WTC11 (cell line): ENCODE measurements around the gene MGAT4A. TPM values are rescaled to one million over a fixed set of nuclear protein-coding genes. Genes with fewer than 3 reads are reported as not detected.

ENCODE experiments used
- ATAC-seq: fragments of 200-7000 bp; cut with Tn5 transposase; 2 replicates; pipeline ENCODE4 v1.10.0; 2021; ENCODE audit warnings: mild to moderate bottlenecking, moderate library complexity
- CTCF ChIA-PET: fragments of 300-600 bp; sonication (Branson Sonifier 250); formaldehyde crosslinking; loops from one replicate; lab custom pipeline; 2021; ENCODE audit warnings: antibody characterized with exemption; lab: Charles Lee
- POLR2A ChIA-PET: fragments of 350-600 bp; sonication (Branson Sonifier 250); formaldehyde crosslinking; loops from one replicate; lab custom pipeline; 2021; ENCODE audit warnings: antibody characterized with exemption; lab: Charles Lee
- DNase-seq: peaks from one replicate; pipeline ENCODE4 v3.0.0; 2021; ENCODE audit warnings: low spot score
- H3K27ac Mint-ChIP-seq: 2 replicates; pipeline ENCODE4 v1.8.0; 2021; ENCODE audit warnings: mixed read lengths
- H3K27me3 Mint-ChIP-seq: 2 replicates; pipeline ENCODE4 v1.8.0; 2021; ENCODE audit warnings: low read depth, mild to moderate bottlenecking, moderate library complexity, mixed read lengths
- H3K36me3 Mint-ChIP-seq: 2 replicates; pipeline ENCODE4 v1.8.0; 2021; ENCODE audit warnings: mixed read lengths
- H3K4me1 Mint-ChIP-seq: 2 replicates; pipeline ENCODE4 v1.8.0; 2022; ENCODE audit warnings: mixed read lengths
- H3K4me3 Mint-ChIP-seq: 2 replicates; pipeline ENCODE4 v1.8.0; 2021; ENCODE audit warnings: mild to moderate bottlenecking, moderate library complexity, mixed read lengths
- H3K9me3 Mint-ChIP-seq: 2 replicates; pipeline ENCODE4 v1.8.0; 2021; ENCODE audit warnings: mixed read lengths
- CBFB ChIP-seq: sonication (generic); formaldehyde crosslinking; IDR thresholded peaks from 2 replicates; pipeline ENCODE4 v1.8.1; 2022; ENCODE audit warnings: mild to moderate bottlenecking, low read depth, missing genetic modification reagents
- CREB1 ChIP-seq: sonication (generic); formaldehyde crosslinking; IDR thresholded peaks from 2 replicates; pipeline ENCODE4 v1.8.0; 2023; ENCODE audit warnings: mild to moderate bottlenecking, missing genetic modification reagents
- ELF4 ChIP-seq: sonication (generic); formaldehyde crosslinking; IDR thresholded peaks from 2 replicates; pipeline ENCODE4 v1.8.1; 2022; ENCODE audit warnings: low read depth, mild to moderate bottlenecking, moderate library complexity, missing genetic modification reagents
- FOXK1 ChIP-seq: sonication (generic); formaldehyde crosslinking; IDR thresholded peaks from 2 replicates; pipeline ENCODE4 v1.8.0; 2022; ENCODE audit warnings: mild to moderate bottlenecking, moderate library complexity, missing genetic modification reagents
- GRHL2 ChIP-seq: fragments of 250-450 bp; sonication (Bioruptor Pico); IDR thresholded peaks from 2 replicates; pipeline ENCODE4 v1.8.0; 2022; ENCODE audit warnings: mild to moderate bottlenecking, moderate library complexity; ENCODE audit not compliant: insufficient replicate concordance, severe bottlenecking
- GTF2I ChIP-seq: fragments of 250-450 bp; sonication (Bioruptor Pico); conservative IDR thresholded peaks from 2 replicates; pipeline ENCODE4 v1.4.0; 2021; ENCODE audit warnings: mild to moderate bottlenecking
- JUN ChIP-seq: sonication (generic); formaldehyde crosslinking; IDR thresholded peaks from 2 replicates; pipeline ENCODE4 v1.8.0; 2023; ENCODE audit warnings: mild to moderate bottlenecking, missing genetic modification reagents
- MYBL2 ChIP-seq: sonication (generic); formaldehyde crosslinking; IDR thresholded peaks from 2 replicates; pipeline ENCODE4 v1.8.1; 2023; ENCODE audit warnings: mild to moderate bottlenecking, moderate library complexity, missing genetic modification reagents
- NFYB ChIP-seq: sonication (generic); formaldehyde crosslinking; conservative IDR thresholded peaks from 2 replicates; pipeline ENCODE4 v1.8.0; 2022; ENCODE audit warnings: low read depth, missing genetic modification reagents
- NR2C2 ChIP-seq: sonication (generic); formaldehyde crosslinking; IDR thresholded peaks from 2 replicates; pipeline ENCODE4 v1.8.0; 2022; ENCODE audit warnings: mild to moderate bottlenecking, missing genetic modification reagents
- OVOL2 ChIP-seq: fragments of 250-450 bp; sonication (Bioruptor Pico); IDR thresholded peaks from 2 replicates; pipeline ENCODE4 v1.9.0; 2021; ENCODE audit warnings: mild to moderate bottlenecking, borderline replicate concordance
- SMAD4 ChIP-seq: sonication (generic); formaldehyde crosslinking; IDR thresholded peaks from 2 replicates; pipeline ENCODE4 v1.8.0; 2022; ENCODE audit warnings: mild to moderate bottlenecking, missing genetic modification reagents
- SOX15 ChIP-seq: fragments of 250-450 bp; sonication (Bioruptor Pico); IDR thresholded peaks from 2 replicates; pipeline ENCODE4 v1.9.0; 2021; ENCODE audit warnings: mild to moderate bottlenecking
- SP1 ChIP-seq: sonication (generic); formaldehyde crosslinking; conservative IDR thresholded peaks from 2 replicates; pipeline ENCODE4 v1.8.1; 2022; ENCODE audit warnings: missing genetic modification reagents
- TCF7 ChIP-seq: sonication (generic); formaldehyde crosslinking; IDR thresholded peaks from 2 replicates; pipeline ENCODE4 v1.8.0; 2022; ENCODE audit warnings: mild to moderate bottlenecking, low read depth, missing genetic modification reagents, moderate library complexity
- ZNF121 ChIP-seq: sonication (generic); formaldehyde crosslinking; IDR thresholded peaks from 2 replicates; pipeline ENCODE4 v1.8.0; 2023; ENCODE audit warnings: missing genetic modification reagents
- total RNA-seq: library from RNA; stranded (reverse); gene quantifications from 3 replicates; pipeline ENCODE4 v1.2.3, GENCODE V29; 2021
- TF ChIP-seq, protein P1 (sequence below): sonication (generic); formaldehyde crosslinking; IDR thresholded peaks from 2 replicates; pipeline ENCODE4 v1.8.1; 2023; ENCODE audit warnings: mild to moderate bottlenecking, missing genetic modification reagents, borderline replicate concordance
- TF ChIP-seq, protein P2 (sequence below): sonication (generic); formaldehyde crosslinking; IDR thresholded peaks from 2 replicates; pipeline ENCODE4 v1.8.0; 2022; ENCODE audit warnings: mild to moderate bottlenecking, missing genetic modification reagents
- TF ChIP-seq, protein P3 (sequence below): sonication (generic); formaldehyde crosslinking; IDR thresholded peaks from 2 replicates; pipeline ENCODE4 v1.8.1; 2022; ENCODE audit warnings: mild to moderate bottlenecking, missing genetic modification reagents, moderate library complexity, borderline replicate concordance
- TF ChIP-seq, protein P4 (sequence below): sonication (generic); formaldehyde crosslinking; conservative IDR thresholded peaks from 2 replicates; pipeline ENCODE4 v1.8.1; 2022; ENCODE audit warnings: mild to moderate bottlenecking, missing genetic modification reagents
- TF ChIP-seq, protein P5 (sequence below): fragments of 250-450 bp; sonication (Bioruptor Pico); conservative IDR thresholded peaks from 2 replicates; pipeline ENCODE4 v1.9.0; 2021; ENCODE audit warnings: mild to moderate bottlenecking
- TF ChIP-seq, protein P6 (sequence below): fragments of 250-450 bp; sonication (Bioruptor Pico); IDR thresholded peaks from 2 replicates; pipeline ENCODE4 v1.9.0; 2021; ENCODE audit warnings: mild to moderate bottlenecking

MGAT4A gene
- total RNA-seq, 1 experiment from 2014 or later, result 6.7 TPM

DNA sequence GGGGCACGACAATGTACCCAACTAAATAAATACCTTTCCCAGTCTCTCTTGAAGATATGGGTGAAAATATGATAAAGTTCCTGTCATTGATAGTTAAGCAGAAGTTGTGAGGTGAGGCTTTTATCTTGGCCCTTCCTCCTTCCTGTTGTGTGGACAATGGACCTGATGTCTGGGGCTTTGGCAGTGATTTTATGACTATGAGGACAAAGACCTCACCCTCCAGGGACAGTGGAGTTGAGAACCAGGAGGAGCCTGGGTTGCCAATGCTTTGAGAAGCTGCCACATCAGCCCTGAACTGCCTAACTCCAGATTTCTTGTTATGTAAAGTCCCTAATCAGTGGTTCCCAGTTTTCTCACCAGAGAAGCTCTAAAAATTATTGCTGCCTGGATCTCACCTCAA is 20.8 kb upstream of the MGAT4A start (continued):
- TF ChIP-seq, protein P1, sequence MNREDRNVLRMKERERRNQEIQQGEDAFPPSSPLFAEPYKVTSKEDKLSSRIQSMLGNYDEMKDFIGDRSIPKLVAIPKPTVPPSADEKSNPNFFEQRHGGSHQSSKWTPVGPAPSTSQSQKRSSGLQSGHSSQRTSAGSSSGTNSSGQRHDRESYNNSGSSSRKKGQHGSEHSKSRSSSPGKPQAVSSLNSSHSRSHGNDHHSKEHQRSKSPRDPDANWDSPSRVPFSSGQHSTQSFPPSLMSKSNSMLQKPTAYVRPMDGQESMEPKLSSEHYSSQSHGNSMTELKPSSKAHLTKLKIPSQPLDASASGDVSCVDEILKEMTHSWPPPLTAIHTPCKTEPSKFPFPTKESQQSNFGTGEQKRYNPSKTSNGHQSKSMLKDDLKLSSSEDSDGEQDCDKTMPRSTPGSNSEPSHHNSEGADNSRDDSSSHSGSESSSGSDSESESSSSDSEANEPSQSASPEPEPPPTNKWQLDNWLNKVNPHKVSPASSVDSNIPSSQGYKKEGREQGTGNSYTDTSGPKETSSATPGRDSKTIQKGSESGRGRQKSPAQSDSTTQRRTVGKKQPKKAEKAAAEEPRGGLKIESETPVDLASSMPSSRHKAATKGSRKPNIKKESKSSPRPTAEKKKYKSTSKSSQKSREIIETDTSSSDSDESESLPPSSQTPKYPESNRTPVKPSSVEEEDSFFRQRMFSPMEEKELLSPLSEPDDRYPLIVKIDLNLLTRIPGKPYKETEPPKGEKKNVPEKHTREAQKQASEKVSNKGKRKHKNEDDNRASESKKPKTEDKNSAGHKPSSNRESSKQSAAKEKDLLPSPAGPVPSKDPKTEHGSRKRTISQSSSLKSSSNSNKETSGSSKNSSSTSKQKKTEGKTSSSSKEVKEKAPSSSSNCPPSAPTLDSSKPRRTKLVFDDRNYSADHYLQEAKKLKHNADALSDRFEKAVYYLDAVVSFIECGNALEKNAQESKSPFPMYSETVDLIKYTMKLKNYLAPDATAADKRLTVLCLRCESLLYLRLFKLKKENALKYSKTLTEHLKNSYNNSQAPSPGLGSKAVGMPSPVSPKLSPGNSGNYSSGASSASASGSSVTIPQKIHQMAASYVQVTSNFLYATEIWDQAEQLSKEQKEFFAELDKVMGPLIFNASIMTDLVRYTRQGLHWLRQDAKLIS (CRISPR knock-in tag), result no peak
- TF ChIP-seq GTF2I (CRISPR knock-in tag) (no peak), NR2C2 (CRISPR knock-in tag) (no peak), ZNF121 (CRISPR knock-in tag) (no peak), SP1 (CRISPR knock-in tag) (no peak), SOX15 (CRISPR knock-in tag) (no peak)
- TF ChIP-seq, protein P2, sequence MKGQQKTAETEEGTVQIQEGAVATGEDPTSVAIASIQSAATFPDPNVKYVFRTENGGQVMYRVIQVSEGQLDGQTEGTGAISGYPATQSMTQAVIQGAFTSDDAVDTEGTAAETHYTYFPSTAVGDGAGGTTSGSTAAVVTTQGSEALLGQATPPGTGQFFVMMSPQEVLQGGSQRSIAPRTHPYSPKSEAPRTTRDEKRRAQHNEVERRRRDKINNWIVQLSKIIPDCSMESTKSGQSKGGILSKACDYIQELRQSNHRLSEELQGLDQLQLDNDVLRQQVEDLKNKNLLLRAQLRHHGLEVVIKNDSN, result no peak
- TF ChIP-seq, protein P3, sequence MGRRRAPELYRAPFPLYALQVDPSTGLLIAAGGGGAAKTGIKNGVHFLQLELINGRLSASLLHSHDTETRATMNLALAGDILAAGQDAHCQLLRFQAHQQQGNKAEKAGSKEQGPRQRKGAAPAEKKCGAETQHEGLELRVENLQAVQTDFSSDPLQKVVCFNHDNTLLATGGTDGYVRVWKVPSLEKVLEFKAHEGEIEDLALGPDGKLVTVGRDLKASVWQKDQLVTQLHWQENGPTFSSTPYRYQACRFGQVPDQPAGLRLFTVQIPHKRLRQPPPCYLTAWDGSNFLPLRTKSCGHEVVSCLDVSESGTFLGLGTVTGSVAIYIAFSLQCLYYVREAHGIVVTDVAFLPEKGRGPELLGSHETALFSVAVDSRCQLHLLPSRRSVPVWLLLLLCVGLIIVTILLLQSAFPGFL (CRISPR knock-in tag), result no peak

DNA sequence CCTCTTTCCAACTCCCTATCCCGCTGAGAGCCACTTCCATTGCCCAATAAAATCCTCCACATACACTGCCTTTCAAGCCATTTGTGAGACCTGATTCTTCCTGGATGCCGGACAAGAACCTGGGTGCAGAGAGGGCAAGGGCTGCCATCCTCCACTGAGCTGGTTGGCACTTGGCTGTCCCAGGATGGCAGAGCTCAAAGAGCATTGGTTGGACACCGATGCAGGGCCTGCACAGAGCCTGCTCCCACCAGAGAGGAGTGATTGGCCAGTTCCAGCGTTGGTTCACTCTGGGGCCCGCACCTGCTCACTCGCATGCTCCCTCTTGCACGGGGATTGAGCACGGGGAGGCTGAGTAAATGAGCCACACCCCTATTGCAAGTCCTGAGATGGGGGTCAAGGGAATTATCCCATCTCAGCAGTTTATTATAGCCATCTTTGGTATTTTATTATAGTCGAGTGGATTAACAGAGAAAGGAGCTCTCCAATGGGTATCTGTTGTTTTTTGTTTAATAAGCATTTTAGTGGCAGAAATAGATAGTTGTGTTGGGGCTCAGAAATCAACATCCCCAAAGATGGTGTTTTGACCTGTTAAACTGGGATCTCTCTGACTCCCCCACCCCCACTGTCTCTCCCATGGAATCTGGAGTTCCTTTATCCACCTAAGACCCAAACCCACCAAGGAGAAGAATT is 19.8 kb upstream of the MGAT4A start:
- no peak for DNase-seq
- H3K27me3 Mint-ChIP-seq, result peaks cover 2% of the 10 kb centered on the region
- ChIA-PET POLR2A (no interaction called here), CTCF (no interaction called here)
- H3K4me3 Mint-ChIP-seq, result no peak overlapping the region
- ATAC-seq, result no peak
- H3K4me1 Mint-ChIP-seq, result peaks cover 12% of the 10 kb centered on the region
- TF ChIP-seq TCF7 (CRISPR knock-in tag) (no peak), CREB1 (CRISPR knock-in tag) (no peak)
- TF ChIP-seq, protein P4, sequence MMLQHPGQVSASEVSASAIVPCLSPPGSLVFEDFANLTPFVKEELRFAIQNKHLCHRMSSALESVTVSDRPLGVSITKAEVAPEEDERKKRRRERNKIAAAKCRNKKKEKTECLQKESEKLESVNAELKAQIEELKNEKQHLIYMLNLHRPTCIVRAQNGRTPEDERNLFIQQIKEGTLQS, result no peak
- H3K36me3 Mint-ChIP-seq, result no peaks in the 10 kb centered on the region
- H3K9me3 Mint-ChIP-seq, result peaks cover 11% of the 10 kb centered on the region
- H3K27ac Mint-ChIP-seq, result no peak overlapping the region

DNA sequence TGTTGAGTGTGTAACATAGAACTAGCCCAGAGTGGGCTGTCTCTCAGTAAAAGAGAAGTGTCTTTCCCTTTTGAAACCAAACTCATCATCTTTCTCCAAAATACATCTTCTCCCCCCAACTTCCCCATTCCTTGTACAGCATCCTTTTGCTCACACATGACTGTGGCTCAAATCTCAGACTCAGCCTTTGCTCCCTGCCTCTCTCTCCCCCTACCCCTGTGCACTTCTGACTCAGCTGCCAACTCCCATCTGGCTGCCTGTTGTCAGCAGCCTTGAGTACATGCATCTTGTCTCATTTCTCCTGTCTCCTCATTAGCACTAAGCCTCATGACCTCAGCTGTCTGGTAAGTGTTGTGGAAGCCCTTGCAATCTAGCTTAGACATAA is 18.1 kb upstream of the MGAT4A start:
- H3K36me3 Mint-ChIP-seq, result no peaks in the 10 kb centered on the region
- ChIA-PET CTCF (no interaction called here), POLR2A (no interaction called here)
- ATAC-seq, result no peak
- peaks cover 2% of the 10 kb centered on the region for H3K27me3 Mint-ChIP-seq
- H3K27ac Mint-ChIP-seq, result no peak overlapping the region
- H3K4me3 Mint-ChIP-seq, result no peak overlapping the region
- peaks cover 12% of the 10 kb centered on the region for H3K4me1 Mint-ChIP-seq
- peaks cover 11% of the 10 kb centered on the region for H3K9me3 Mint-ChIP-seq
- no peak for DNase-seq
- TF ChIP-seq FOXK1, result no peak
- TF ChIP-seq, protein P5, sequence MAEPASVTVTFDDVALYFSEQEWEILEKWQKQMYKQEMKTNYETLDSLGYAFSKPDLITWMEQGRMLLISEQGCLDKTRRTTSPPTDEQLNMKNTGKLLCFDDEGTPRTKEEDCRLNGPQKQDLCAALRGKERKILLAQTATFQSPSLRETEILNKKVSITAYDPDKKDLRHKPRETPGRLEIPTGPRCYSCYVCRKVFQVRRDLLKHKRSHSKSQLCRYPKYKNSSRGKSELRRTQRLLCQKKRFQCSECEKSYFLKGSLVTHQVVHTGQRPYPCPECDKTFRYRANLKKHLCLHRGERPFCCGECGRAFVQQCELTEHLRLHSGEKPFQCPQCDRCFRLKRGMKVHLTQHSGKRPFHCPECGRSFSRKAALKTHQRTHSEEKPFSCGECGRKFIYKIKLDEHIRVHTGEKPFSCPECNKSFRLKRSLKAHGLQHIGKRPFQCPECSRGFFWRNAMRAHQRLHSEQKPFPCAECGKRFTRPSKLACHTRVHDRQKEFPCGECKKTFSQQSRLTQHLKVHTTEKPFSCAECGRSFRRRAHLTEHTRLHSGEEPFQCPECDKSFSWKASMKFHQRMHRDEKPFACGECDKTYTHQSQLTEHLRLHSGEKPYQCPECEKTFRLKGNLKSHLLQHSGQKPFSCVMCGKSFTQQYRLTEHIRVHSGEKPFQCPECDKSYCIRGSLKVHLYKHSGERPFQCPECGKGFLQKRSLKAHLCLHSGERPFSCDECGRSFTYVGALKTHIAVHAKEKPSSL (CRISPR knock-in tag), result no peak
- TF ChIP-seq, protein P3 (CRISPR knock-in tag), result no peak
- no peak for TF ChIP-seq JUN
- TF ChIP-seq GRHL2 (CRISPR knock-in tag), result no peak
- TF ChIP-seq SMAD4, result no peak
- no peak for TF ChIP-seq MYBL2 (CRISPR knock-in tag)
- no peak for TF ChIP-seq NFYB (CRISPR knock-in tag)
- no peak for TF ChIP-seq CBFB (CRISPR knock-in tag)
- TF ChIP-seq ELF4 (CRISPR knock-in tag), result no peak
- TF ChIP-seq CREB1 (CRISPR knock-in tag), result no peak
- TF ChIP-seq, protein P6, sequence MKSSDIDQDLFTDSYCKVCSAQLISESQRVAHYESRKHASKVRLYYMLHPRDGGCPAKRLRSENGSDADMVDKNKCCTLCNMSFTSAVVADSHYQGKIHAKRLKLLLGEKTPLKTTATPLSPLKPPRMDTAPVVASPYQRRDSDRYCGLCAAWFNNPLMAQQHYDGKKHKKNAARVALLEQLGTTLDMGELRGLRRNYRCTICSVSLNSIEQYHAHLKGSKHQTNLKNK (CRISPR knock-in tag), result no peak
- no peak for TF ChIP-seq OVOL2 (CRISPR knock-in tag)
